Stimulated activated CD4-positive, alpha-beta T cell treated with anti-CD3 and anti-CD28 coated beads, Interleukin-4, amount 100 ng/mL, for 1 hour (primary cell): ENCODE results near the gene BRD1.
A peak's percentile ranks its signal among the peaks of the same experiment; 100 is the strongest.

Experiments
- DNase-seq: peaks from one replicate; pipeline ENCODE4 v3.0.0-alpha.2; 2020

Gene BRD1

GRCh38 chr22:49827853-49828598 is at the start of gene BRD1:
Gene BRD1 (minus strand): TSS chr22:49827873. CDS start chr22:49824317, 3,556 bp downstream.
- DNase-seq = peak; percentile 70

- DNase-seq = no peak
Measured at GRCh38 chr22:49873228-49873940, 45.7 kb upstream of the BRD1 start.

- DNase-seq = no peak
Measured at GRCh38 chr22:49872347-49872746, 44.7 kb upstream of the BRD1 start.

- DNase-seq = no peak
Measured at GRCh38 chr22:49871482-49871881, 43.8 kb upstream of the BRD1 start.

GRCh38 chr22:49869845-49870712 is 42.4 kb upstream of the BRD1 start:
- DNase-seq = no peak

- no peak for DNase-seq
Measured at GRCh38 chr22:49869086-49869830, 41.6 kb upstream of the BRD1 start.

GRCh38 chr22:49867303-49868265 is 39.9 kb upstream of the BRD1 start:
- DNase-seq = no peak

- no peak for DNase-seq
Measured at GRCh38 chr22:49866646-49867045, 39.0 kb upstream of the BRD1 start.

GRCh38 chr22:49866134-49866533 is 38.5 kb upstream of the BRD1 start:
- no peak for DNase-seq

GRCh38 chr22:49865156-49865555 is 37.5 kb upstream of the BRD1 start:
- DNase-seq = no peak

GRCh38 chr22:49863931-49864330 is 36.3 kb upstream of the BRD1 start:
- no peak for DNase-seq

- no peak for DNase-seq
Measured at GRCh38 chr22:49862496-49862776, 34.8 kb upstream of the BRD1 start.

GRCh38 chr22:49861642-49862495 is 34.2 kb upstream of the BRD1 start:
- DNase-seq = no peak

- no peak for DNase-seq
Measured at GRCh38 chr22:49858827-49859226, 31.2 kb upstream of the BRD1 start.

- no peak for DNase-seq
Measured at GRCh38 chr22:49856766-49857618, 29.3 kb upstream of the BRD1 start.

GRCh38 chr22:49856343-49856742 is 28.7 kb upstream of the BRD1 start:
- no peak for DNase-seq

GRCh38 chr22:49855251-49855911 is 27.7 kb upstream of the BRD1 start:
- no peak for DNase-seq

GRCh38 chr22:49853981-49854831 is 26.5 kb upstream of the BRD1 start:
- no peak for DNase-seq
